Lung (tissue), 12 donors: ENCODE measurements around the gene DCP1A. TPM values are rescaled to one million over a fixed set of nuclear protein-coding genes. Genes with fewer than 3 reads are reported as not detected.
A peak's percentile ranks its signal among the peaks of the same experiment; 100 is the strongest.
"Not testable (repeated sequence)": the region's sequence is repeated elsewhere in the genome, so short reads cannot be mapped to it uniquely, and the experiment has no call there.

ENCODE experiments used
- ATAC-seq: fragments of 200-7000 bp; cut with Tn5 transposase; one replicate; pipeline ENCODE4 v1.9.1; 2020; ENCODE audit warnings: moderate number of reproducible peaks; ENCODE audit not compliant: insufficient read depth, low FRiP score
- DNase-seq, 3 donors: peaks; one replicate each; pipeline ENCODE4 v3.0.0-alpha.2; 2013 to 2017
- H3K27ac ChIP-seq, 2 donors: one replicate each; pipeline ENCODE4 v1.5.1; 2013; ENCODE audit warnings: mild to moderate bottlenecking in 2 of 2, moderate library complexity in 2 of 2, control low read depth in 1 of 2, inconsistent platforms in 1 of 2, low read depth in 1 of 2, low read length in 1 of 2
- H3K27me3 ChIP-seq, 3 donors: one replicate each; pipeline ENCODE4 v1.5.1; 2013; ENCODE audit warnings: low read length in 2 of 3; ENCODE audit not compliant: control insufficient read depth in 3 of 3, insufficient read depth in 3 of 3
- H3K36me3 ChIP-seq, 4 donors: one replicate each; pipeline ENCODE4 v1.5.1; 2013; ENCODE audit warnings: low read length in 4 of 4, mild to moderate bottlenecking in 1 of 4, moderate library complexity in 1 of 4; ENCODE audit not compliant: control insufficient read depth in 4 of 4, insufficient read depth in 4 of 4
- H3K4me1 ChIP-seq, 5 donors: one replicate each; pipeline ENCODE4 v1.5.1; 2013; ENCODE audit warnings: low read length in 5 of 5, mild to moderate bottlenecking in 2 of 5, moderate library complexity in 1 of 5; ENCODE audit not compliant: control insufficient read depth in 5 of 5, insufficient read depth in 5 of 5
- H3K4me3 ChIP-seq: one replicate; pipeline ENCODE4 v1.5.1; 2013; ENCODE audit warnings: mild to moderate bottlenecking, control low read depth, moderate library complexity
- H3K9ac ChIP-seq, 2 donors: one replicate each; pipeline ENCODE4 v1.5.1; 2013; ENCODE audit warnings: low read length in 2 of 2, control low read depth in 1 of 2; ENCODE audit not compliant: insufficient read depth in 1 of 2
- H3K9me3 ChIP-seq, 4 donors: one replicate each; pipeline ENCODE4 v1.5.1; 2013; ENCODE audit warnings: low read length in 3 of 4, mild to moderate bottlenecking in 1 of 4, moderate library complexity in 1 of 4; ENCODE audit not compliant: control insufficient read depth in 4 of 4, insufficient read depth in 3 of 4
- CTCF ChIP-seq: IDR thresholded peaks from 2 replicates; pipeline ENCODE4 v1.5.1; 2012; ENCODE audit warnings: mild to moderate bottlenecking; ENCODE audit errors: control extremely low read depth, extremely low read depth
- WGBS, 2 donors: extraction: QIAGEN DNeasy Blood & Tissue Kit; methylation state at CpG; one replicate each; pipeline ENCODE4 v1.1.7; 2013; 5-methylcytosine and 5-hydroxymethylcytosine counted together
- polyA plus RNA-seq, 2 donors: library from polyadenylated mRNA; stranded (reverse); fragments of 200-250 nt; gene quantifications; one replicate each; pipeline ENCODE4 v1.2.1, GENCODE V29; 2013
- total RNA-seq, 2 donors: library from RNA; depleted of rRNA in 1 of 2; stranded (reverse); fragments of >200 nt in 1 of 2; gene quantifications; one replicate each; pipeline ENCODE4 v1.2.1, GENCODE V29; 2014 to 2021
- donor health status: control.
- donor health status: control.
- donor health status: Bipolar disorder and iron deficiency.
- donor health status: healthy.
- donor health status: DM: yes; HTN: yes; CAD: no.

The DCP1A gene
- total and polyA plus RNA-seq, 4 donors: 5.9 to 29.3 (median 14.9) TPM

GRCh38 chr3:53329897-53330296 is 17.4 kb downstream of the DCP1A start:
- DNase-seq: no peak
- TF ChIP-seq CTCF: no peak
- no peak overlapping the region for H3K27ac ChIP-seq
- no peaks in the 10 kb centered on the region for H3K9me3 ChIP-seq
- H3K4me3 ChIP-seq: no peak overlapping the region
- ATAC-seq: no peak
- 94 to 95% methylated on average over 1 of the region's 1 CpG for WGBS, 2 donors
- H3K36me3 ChIP-seq: peaks cover 2 to 19% (median 9%) of the 10 kb centered on the region in 4 donors
- H3K9ac ChIP-seq: no peak overlapping the region
- peaks cover 0 to 9% (median 1%) of the 10 kb centered on the region in 5 donors for H3K4me1 ChIP-seq
- H3K27me3 ChIP-seq: no peaks in the 10 kb centered on the region

GRCh38 chr3:53328746-53329145 is 18.6 kb downstream of the DCP1A start:
- Histone ChIP-seq H3K9me3 (no peaks in the 10 kb centered on the region), H3K4me3 (no peak overlapping the region), H3K36me3 (peaks cover 1 to 17% (median 9%) of the 10 kb centered on the region in 4 donors), H3K27me3 (no peaks in the 10 kb centered on the region), H3K9ac (no peak overlapping the region), H3K27ac (peak overlapping the region; percentile 10 to 33), H3K4me1 (peaks cover 0 to 15% (median 3%) of the 10 kb centered on the region in 5 donors)
- no peak for TF ChIP-seq CTCF
- DNase-seq (no peak), ATAC-seq (no peak)
- 50 to 75% methylated on average over 5 of the region's 5 CpGs for WGBS, 2 donors

GRCh38 chr3:53327986-53328385 is 19.4 kb downstream of the DCP1A start:
- Histone ChIP-seq H3K4me1 (peaks cover 0 to 22% (median 6%) of the 10 kb centered on the region in 5 donors), H3K36me3 (peaks cover 0 to 15% (median 7%) of the 10 kb centered on the region in 4 donors)
- not testable (repeated sequence) for DNase-seq, H3K27me3 ChIP-seq, H3K9ac ChIP-seq, H3K9me3 ChIP-seq, ATAC-seq, H3K4me3 ChIP-seq, H3K27ac ChIP-seq
- 62 to 66% methylated on average over 6 of the region's 6 CpGs for WGBS, 2 donors

- no peak for TF ChIP-seq CTCF
Measured at GRCh38 chr3:53324105-53324504, 23.2 kb downstream of the DCP1A start.

More at GRCh38 chr3:53324105-53324504, 23.2 kb downstream of the DCP1A start:
- 49 to 74% methylated on average over 5 of the region's 5 CpGs for WGBS, 2 donors
- Histone ChIP-seq H3K9me3 (no peaks in the 10 kb centered on the region), H3K36me3 (peaks cover 0 to 9% (median 5%) of the 10 kb centered on the region in 4 donors), H3K9ac (no peak overlapping the region), H3K27me3 (no peaks in the 10 kb centered on the region), H3K4me1 (peaks cover 0 to 22% (median 9%) of the 10 kb centered on the region in 5 donors), H3K4me3 (no peak overlapping the region), H3K27ac (no peak overlapping the region)
- peak; percentile 19 to 48 (median 45) for DNase-seq
- ATAC-seq: no peak
